GM21529 (cell line): Measurements from ENCODE around the gene ZNF354C.
"Not testable (repeated sequence)": the region's sequence is repeated elsewhere in the genome, so short reads cannot be mapped to it uniquely, and the experiment has no call there.

Experiments
- ATAC-seq: cut with Tn5 transposase; IDR thresholded peaks from one replicate; pipeline ENCODE4 v1.9.1; 2021; ENCODE audit not compliant: unreplicated experiment

ZNF354C gene

DNA sequence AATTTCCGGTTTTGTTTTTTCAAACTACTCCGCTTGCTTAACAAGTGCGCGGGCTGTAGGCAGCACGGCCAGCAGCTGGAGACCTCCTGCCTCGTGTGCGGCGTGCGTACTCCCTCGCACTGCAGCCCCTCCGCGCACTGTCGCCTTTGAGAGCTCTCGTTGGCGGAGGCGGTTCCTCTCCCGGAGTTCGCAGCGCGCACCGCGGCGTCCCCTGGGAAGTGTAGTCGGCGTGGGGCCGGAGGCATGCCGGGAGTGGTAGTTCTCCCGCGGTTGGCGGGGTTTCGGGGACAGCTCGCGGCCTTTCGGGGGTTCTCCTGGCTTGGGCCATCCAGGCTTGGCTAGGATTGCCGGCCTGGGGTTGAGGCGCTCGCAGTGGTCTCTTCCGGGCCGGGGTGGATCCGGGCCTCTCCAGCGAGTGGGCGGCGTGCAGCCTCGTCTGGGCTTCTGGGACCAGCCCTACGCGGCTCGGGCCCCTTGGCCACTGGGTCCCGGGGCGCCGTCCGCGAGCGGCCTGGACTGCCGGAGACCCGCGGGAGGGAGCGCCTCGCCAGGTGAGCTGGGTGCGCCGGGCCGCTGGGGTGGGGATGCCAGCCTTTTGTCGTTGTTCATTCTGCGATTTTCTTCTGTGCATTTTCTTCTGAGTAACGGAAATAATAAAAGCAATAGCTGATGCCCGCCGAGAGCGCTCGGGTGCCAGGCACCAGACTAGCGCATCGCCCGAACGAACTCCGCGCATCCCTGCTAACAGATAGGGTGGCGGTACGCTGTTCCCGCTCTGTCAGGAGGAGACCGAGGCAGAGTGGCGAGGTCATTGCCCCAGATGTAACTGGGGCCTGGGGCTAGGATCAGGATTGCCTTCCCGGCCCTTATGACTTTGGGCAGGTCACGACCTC lies at the start of gene ZNF354C:
ZNF354C (plus strand) TSS at position 258 of the 893 bp plus-strand sequence. CDS start 1,696 bp downstream, outside the sequence.
- peak; percentile 62 for ATAC-seq

DNA sequence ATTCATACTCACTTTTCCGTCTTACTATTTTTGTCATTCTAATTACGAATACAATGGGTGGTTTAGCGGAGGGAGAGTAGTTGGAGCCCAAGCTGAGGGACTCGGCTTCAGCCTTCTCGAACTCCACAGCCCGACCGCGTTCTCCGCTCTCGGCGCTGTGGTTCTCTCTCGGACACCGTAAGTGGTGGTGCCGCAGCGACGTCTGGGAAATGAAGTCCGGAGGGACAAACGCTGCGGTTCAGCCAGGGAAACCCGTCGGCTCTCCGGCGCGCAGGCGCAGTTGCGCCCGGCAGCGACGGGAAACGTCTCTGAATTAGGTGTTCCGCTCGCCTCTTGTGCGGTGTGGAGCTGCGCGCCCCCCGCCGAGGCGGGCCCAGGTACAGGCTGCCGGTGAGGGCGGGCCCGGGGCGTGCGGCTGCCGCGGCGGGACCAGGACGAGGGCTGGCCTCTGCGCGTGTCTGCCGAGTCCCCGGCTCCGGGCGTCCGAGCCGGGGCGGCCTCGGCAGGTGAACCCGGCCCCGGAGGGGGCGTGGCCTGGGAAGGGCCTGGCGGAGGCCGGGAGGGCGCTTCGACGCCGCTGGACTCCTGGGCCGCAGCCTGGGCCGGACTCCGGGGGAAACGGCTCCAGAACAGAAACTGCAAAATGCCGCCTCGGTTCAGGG lies 36.5 kb upstream of the ZNF354C start, which contains the start of gene ZNF879:
ZNF879 (plus strand) TSS at position 277 of the 662 bp plus-strand sequence. CDS start 1,201 bp downstream, outside the sequence.
- ATAC-seq, result peak; percentile 76

DNA sequence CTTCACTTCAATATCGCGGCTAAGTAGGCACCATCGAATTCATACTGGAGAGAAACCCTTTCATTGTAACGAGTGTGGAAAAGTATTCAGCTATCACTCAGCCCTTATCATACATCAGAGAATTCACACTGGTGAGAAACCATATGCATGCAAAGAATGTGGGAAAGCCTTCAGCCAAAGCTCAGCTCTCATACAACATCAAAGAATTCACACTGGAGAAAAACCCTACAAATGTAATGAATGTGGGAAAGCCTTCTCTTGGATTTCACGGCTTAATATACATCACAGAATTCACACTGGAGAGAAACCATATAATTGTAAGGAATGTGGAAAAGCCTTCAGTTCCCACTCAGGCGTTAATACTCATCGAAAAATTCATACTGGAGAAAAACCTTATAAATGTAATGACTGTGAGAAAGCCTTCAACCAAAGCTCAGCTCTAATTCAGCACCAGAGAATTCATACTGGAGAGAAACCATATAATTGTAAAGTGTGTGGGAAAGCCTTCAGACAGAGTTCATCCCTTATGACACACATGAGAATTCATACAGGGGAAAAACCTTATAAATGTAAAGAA lies 27.1 kb upstream of the ZNF354C start:
- ATAC-seq, result no peak

DNA sequence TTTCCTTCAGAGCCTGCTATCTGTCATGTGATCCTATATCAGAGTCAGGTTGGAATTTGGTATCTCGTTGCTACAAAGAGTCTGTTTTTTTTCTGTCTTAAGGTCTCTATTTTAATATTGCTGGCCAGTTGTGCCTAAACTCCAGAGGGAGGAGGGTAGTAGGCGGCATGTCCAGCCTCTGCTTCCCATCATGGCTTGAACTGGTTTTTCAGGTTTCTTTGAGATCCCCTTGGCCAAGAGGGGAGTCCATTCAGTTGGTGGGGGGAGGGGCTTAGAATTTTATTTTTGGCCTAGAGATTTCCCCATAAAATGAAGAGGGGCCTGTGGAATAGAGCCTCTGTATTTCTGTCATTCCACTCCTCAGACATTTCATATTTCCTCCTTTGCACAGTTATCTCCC lies 15.4 kb upstream of the ZNF354C start:
- ATAC-seq, result no peak

DNA sequence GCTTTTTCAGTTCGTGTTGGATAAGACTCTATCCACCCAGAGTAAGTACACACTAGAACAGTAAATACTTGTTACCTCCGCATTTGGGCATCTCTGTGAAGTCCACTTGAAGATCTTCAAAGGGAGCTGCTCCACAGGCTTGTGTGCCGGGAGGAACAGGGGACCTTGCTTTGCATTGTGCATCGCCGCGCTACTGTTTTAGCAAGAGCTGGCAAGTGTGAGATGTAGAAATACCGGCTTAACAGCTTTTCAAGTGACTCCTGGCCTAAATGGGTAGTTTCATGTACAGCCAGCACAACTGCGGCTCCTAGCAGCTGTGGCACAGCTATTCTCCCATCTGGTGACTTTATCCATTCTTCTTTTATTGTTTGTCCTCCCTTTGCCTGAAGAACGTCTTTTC lies 8.4 kb upstream of the ZNF354C start:
- no peak for ATAC-seq

DNA sequence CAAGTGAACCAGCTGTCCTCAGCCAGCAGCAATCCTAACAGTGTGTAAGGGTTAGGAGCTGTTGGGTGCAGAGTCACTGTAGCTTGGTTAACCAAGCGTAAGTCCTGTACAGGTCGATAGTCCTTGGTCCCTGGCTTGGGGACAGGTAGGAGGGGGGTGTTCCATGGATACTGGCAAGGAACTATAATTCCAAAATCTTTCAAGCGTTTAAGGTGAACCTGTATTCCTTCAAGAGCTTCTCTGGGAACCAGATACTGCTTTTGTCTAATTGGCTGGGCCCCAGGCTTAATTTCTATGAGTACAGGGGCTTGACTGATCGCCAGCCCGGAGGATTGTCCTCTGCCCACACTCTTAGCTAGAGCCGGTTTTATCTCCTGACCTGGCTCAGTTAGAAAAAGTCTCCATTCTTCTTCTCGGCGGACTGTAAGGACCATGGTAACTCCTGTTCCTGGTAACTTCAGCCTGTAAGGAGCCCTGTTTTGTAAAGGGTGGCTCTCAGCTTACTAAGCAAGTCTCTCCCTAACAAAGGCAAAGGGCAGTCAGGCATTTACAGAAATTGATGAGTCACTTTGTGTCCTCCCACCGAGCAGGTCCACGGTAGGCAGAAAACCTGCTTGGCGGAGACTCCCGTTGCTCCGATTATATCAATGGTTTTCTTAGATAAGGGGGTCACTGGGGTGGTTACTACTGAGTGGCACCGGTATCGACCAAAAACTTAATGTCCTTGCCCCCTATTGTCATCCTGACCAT lies 6.0 kb upstream of the ZNF354C start:
- no peak for ATAC-seq

DNA sequence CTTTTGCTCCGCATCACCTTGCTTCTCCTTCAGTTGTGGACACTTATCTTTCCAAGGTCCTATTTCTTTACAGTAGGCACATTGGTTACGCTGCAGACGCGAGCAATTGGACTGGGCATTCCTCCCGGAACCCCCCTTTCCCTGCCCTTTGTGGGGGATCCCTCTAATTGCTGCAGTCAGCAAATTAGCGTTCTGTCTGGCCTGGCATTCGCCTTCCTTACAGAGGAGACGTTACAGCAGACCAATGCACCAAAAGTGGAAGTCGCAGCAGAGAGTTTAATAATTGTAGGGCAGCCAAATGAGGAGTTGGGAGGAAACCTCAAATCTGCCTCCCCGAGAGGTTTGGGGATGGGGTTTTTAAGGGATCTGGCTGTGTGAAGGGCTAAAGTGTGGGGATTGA lies 5.3 kb upstream of the ZNF354C start:
- no peak for ATAC-seq

DNA sequence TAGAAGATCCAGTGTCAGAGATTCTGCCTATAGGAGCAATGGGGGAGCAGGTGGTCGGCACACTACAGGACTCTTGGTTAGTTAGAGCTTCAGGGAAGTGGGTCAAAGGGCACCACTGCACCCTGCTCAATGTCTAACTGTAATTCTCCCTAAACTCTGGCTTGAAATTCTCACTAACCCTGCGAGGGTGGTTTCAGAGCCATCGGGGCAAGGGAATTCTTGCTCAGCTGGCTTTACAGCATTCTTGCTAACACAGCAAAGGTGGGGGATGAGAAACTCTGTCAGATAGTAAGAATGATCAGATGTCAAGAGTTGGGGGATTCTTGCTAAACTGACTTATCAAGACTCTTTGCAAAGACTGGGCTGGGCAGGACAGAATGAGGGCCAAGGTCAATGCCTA lies 4.7 kb upstream of the ZNF354C start:
- no peak for ATAC-seq

DNA sequence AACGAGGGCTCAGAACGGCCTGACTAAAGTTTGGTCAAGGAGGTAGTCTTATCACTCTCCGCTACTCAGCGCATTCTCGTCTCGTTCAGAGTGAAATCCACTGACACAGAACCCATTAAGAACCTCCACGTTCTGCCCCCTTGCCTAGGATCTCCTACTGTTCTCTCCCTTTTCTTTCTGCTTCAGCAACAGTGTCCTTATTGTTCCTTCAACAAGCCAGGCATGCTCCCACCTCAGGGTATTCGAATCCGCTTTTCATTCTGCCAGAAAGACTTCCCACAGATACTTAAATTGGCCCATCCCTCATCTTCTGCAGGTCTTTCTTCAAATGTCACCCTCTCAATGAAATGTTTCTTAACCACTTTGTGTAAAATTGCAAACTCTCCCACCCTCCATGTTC lies 4.3 kb upstream of the ZNF354C start:
- no peak for ATAC-seq

DNA sequence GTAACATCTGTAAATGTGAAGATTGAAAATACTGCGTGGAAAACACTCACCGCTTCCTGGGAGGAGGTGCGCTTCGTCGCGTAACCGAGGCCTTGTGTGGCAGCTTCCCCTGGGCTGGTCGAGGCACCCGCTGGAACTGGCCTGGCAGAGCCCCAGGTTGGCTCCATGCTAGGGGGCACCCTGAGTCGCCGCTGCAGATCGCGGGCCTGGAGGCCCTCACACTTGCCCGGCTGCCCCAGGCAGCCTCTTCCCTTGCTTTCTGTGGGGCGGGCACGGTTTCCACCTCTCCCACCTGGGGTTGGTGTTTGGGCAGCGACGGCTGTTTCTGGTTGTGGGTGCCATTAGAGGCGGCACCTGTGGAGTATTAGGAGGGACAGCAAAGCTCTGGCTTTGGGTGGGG lies 852 bp downstream of the ZNF354C start:
- ATAC-seq, result no peak

DNA sequence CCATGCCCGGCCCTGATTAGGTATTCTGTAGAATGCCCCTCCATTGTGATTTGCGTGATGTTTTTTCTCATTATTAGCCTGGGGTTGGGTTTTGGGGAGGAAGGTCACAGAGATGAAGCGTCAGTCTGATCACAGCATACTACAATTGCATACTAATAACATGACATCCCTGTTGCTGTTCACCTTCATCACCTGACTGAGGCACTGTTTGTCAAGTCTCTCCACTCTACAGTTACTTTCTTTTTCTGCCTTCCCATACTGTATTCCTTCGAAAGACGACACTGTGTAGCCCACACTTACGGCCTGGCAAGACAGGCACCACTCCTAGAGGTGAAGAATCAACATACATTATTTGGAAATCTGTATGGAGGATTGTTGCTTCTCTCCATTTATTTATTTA lies 5.5 kb downstream of the ZNF354C start:
- no peak for ATAC-seq

DNA sequence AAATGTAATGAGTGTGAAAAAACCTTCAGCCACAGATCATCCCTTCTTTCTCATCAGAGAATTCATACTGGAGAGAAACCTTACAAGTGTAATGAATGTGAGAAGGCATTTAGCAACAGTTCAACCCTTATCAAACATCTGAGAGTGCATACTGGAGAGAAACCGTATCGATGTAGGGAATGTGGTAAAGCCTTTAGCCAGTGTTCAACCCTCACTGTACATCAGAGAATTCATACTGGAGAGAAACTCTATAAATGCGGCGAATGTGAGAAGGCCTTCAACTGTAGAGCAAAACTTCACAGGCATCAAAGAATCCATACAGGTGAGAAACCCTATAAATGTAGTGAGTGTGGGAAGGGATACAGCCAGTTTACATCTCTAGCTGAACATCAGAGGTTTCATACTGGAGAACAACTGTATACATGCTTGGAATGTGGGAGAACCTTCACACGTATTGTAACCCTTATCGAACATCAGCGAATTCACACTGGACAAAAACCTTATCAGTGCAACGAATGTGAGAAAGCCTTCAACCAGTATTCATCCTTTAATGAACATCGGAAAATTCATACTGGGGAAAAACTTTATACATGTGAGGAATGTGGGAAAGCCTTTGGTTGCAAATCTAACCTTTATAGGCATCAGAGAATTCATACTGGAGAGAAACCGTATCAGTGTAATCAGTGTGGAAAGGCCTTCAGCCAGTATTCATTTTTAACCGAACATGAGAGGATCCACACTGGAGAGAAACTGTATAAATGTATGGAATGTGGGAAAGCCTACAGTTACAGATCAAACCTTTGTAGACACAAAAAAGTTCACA lies 19.2 kb downstream of the ZNF354C start:
- ATAC-seq, result no peak

DNA sequence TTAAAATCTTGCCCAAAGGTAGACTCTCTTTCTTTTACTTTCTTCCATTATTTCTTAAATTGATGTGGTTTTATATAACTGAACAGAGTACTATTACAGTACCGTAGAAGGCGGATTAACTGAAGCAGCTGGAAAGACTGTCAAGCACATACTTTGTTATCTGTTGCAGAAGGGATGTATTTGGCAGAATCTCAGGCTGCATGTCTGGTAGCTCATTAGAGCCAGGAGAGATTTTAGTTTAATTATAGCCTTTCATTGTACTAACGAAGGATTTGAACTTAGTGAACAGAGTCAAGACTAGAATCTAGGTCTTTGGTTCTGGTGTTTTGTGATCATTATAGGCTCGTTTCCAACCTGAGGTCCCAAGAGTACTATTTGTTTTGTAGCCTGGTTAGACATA lies 20.6 kb downstream of the ZNF354C start:
- no peak for ATAC-seq

DNA sequence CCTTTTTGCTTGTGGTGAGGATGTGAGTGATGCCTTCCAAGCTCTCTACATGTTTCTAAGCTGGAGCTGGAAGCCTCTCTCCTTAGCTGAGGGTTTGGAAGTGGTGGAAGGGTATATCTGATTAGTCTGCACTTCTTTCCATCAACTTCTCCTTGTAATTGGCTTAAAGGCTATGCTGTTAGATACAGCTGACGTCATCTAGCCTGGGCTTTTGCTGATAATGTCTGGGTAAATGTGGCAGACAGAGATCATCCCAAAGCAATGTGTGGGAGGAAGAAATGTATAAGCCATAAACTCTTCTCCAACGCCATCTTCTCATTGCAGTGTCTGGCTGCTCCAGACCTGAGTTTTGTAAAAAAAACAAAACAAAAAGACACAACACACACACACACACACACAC lies 29.3 kb downstream of the ZNF354C start:
- no peak for ATAC-seq

DNA sequence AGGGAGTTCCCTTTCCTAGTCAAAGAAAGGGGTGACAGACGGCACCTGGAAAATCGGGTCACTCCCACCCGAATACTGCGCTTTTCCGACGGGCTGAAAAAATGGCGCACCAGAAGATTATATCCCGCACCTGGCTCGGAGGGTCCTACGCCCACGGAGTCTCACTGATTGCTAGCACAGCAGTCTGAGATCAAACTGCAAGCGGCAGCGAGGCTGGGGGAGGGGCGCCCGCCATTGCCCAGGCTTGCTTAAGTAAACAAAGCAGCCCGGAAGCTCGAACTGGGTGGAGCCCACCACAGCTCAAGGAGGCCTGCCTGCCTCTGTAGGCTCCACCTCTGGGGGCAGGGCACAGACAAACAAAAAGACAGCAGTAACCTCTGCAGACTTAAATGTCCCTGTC lies 41.1 kb downstream of the ZNF354C start:
- ATAC-seq, result not testable (repeated sequence)

DNA sequence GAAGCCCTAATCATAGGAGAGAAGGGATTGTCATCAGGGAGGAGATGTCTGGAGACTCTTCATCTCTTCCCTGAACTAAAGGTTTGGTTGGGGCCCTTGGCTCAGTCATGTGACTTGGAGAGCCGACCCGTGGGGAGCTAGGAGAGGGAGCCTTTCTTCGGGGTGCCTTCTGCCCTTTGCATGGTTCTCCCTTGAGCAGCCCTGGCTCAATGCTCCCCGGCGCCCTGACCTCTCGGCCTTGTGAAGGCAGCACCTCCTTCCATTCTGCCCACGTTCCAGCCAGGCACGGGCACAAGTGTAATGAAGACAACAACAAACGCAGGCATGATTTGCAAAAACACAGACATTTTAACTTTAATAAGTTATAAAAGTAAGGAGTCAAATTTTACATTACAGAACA lies 50.4 kb downstream of the ZNF354C start:
- ATAC-seq, result no peak

DNA sequence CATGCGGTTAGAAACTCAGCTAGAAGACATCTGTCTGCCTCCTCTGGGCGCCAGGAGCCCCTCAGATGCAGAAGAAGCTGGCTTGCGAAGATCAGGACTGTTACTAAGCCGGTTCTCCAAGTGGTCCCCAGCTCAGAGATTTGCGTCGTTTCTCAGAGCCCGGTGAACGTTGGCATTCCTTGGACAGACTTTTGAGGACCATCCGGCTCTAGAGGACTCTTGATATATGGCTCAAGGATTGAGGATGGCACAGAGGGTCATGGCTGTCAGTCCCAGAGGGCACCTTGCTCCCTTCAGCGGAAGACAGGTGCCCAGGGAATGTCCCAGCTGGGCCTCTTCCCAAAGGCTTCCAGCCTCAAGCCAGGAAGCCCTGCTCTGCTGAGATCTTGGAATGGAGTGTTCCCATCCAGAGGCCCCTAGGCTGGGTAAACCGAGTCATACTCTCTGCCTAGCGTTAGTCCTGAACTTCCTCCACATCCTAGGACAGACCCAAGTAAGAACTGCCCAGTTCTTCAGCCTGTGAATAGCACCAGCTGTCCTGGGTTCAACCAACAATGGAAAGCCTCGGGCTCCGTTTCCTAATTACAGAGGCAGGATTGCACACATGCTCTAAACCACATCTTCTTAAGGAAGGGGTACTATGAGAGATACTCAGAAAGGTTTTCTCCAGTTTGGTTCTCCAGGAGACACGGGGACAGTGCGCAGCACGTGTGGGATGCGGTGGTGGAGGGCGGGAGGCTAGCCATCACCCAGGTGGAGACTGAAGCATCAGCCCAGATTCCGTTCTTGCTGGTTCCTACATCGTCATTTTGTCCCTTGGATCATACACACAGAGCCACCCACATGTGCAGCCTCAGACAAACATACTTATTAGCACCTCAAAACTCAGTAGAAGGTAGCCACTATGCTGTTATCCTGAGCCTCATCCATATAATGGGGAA lies 51.4 kb downstream of the ZNF354C start:
- ATAC-seq, result no peak

DNA sequence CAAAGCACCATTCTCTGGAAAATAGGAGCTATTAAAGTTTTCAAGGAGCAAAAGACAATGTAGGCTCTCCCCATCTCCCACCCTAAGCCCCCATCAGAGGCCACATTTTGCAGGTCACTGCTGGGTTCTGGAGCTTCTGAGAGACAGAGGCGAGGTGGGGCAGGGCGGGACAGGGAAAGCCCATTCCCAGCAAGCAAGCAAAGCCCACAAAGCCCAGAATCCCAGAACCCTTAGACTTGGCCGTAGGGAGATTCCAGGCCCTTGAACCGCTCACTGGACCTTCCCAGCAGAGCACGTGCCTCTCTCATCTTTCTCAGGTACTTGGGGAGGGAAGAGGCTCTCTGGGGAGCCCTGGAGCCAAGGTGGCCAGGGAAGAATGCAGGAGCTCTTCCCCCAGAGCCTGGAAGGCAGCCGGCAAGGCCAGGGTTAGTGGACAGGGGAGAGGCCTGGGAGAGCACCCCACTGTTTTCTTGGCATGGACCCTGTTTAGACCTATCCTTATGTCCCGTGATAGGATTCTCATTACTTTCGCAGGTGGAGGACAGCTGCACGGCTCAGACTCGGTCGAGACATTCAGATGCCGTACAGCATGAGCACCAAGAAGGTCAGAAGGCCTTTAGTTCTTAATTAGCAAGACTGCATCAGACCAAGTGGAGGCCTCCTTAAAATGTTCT lies 52.4 kb downstream of the ZNF354C start:
- no peak for ATAC-seq

DNA sequence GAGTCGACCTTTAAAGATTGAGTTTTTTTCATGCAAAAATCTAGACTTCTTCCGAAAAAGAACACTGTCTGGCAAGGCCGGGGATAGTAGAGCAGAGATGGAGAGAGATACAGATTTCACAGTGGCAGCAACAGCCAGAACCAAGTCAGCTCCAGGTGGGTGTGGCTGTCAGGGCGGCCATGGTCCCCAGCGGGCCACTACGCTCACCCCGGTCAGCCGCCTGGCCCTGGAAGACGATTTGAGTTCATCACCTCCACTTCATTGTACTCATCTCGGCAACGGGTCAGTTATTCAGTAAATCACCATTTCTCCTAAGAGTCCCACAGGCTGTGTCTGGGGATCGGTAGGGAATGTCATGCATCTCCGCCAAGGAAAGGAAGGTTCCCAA lies 53.0 kb downstream of the ZNF354C start:
- no peak for ATAC-seq
